GM18870 (cell line): ENCODE data around the gene LSM14B.

Experiments used
- ATAC-seq: cut with Tn5 transposase; IDR thresholded peaks from one replicate; pipeline ENCODE4 v1.9.1; 2021; ENCODE audit warnings: moderate library complexity; ENCODE audit not compliant: unreplicated experiment

LSM14B gene

DNA sequence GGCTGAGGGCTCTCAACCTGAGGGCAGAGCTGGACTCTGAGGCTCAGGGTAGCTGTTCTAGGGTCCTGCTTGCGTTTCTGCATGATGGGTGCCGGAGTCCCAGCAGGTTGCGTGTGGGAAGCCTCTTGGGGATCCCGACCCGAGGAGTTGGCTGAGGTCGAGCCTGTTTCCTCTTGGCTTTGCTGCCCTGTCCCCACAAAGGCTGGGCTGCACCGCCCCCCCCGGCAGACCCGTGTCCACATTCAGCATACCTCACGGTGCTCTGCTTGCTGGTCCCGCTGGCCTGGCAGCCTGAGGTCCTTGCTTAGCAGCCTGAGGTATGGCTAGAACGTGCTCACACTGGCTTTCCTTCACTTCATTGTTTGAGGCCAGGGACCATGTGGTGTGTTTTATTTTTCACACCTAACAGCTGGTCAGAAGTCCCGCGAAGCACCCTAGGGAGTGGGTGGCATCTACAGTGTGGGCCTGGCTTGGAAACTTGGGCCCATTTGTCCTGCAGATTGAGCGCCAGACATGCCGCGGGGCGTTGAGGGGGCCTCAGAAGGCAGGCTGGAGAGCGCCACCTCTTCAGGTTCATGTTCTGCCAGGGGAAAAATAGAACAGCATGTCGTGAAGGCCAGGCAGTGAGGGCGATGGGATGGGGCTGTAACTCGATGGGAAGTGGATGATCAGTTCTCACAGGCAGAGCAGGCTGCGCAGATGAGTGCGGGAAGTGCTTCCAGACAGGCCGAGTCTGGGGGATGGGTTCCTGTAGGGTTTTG lies 9.5 kb downstream of the LSM14B start:
- ATAC-seq = no peak

DNA sequence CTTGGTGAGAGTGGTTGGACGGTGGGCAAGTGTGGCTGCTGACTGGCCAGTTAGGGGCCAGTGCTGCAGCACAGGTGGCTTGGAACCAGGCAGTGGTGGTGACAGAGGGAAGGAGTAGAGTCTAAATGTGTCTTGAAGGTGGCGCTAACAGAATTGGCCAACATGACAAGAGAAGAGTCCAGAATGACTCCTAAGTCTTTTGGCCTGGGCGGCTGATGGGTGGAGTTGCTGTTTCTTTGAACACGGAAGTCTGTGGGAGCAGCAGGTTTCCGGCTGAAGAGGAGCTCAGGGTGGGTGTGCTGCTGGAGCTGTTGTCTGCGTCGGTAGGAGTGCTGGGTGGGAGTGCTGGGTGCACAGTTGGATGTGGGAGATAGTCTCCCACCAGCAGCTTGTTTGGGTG lies 10.1 kb downstream of the LSM14B start:
- ATAC-seq = no peak

DNA sequence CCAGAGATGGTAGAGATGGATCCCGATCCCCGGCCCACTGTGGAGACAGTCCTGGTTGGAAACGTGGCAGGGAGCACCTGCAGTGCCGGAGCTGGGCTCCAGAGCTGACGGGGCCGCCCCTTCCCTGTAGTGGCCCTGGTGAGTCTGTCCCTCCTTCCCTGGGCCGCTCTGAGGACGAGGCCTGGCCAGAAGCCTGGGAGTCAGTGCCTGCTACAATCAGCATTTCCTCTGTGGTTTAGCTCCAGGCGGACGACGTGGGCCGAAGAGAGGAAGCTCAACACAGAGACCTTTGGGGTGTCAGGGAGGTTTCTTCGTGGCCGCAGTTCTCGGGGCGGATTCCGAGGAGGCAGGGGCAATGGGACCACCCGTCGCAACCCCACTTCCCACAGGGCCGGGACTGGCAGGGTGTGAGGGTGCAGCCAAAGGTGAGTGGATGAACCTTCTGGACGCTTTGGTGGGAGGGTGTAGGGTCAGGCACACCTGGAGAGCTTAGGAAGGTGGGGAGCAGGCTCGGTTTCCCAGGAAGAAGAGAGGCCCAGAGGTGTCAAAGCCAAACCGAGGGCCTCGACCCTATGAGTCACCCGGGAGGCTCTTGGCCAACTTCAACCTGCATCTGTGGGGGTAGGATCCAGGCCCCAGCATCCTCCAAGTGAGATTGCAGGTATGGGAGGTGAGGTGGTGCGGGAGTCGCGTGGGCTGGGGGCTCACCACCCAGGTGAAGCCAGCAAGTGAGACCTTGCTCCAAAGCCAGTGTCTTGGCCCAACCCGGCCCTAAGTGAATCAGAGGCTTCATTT lies 11.0 kb downstream of the LSM14B start:
- no peak for ATAC-seq

DNA sequence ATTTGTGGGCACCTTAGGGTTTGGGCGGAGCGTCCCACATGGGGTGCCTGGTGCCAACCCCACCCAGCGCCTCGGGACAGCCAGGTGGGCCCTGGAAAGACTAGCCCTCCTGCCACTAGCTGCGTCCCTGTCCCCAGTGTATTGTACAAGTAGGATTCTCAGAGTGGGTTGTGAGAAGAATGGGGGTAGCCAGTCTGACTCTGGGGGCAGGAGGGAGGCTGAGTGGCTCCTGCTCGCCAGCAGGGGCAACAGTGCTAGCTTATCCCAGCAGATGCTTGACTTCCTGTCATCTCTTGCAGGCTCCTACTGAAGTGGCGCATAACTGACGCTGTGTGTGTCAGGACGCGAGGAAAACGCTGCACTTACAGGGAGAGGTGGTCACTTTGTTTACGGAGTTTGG lies 11.6 kb downstream of the LSM14B start:
- ATAC-seq = no peak

DNA sequence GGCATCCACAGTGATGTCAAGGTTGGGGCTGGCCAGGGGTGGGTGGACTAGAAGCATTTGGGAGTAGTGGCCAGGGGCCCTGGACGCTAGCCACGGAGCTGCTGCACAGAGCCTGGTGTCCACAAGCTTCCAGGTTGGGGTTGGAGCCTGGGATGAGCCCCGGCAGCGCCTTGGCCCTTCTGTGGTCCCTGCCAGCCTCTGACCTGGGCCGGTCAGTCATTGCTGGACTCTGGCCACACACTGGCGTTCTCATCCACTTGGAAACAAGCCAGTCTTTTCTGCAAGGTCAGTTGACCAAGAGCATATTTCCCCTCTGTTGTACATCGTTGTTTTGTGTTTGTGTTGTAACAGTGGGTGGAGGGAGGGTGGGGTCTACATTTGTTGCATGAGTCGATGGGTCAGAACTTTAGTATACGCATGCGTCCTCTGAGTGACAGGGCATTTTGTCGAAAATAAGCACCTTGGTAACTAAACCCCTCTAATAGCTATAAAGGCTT lies 12.5 kb downstream of the LSM14B start:
- ATAC-seq = no peak

DNA sequence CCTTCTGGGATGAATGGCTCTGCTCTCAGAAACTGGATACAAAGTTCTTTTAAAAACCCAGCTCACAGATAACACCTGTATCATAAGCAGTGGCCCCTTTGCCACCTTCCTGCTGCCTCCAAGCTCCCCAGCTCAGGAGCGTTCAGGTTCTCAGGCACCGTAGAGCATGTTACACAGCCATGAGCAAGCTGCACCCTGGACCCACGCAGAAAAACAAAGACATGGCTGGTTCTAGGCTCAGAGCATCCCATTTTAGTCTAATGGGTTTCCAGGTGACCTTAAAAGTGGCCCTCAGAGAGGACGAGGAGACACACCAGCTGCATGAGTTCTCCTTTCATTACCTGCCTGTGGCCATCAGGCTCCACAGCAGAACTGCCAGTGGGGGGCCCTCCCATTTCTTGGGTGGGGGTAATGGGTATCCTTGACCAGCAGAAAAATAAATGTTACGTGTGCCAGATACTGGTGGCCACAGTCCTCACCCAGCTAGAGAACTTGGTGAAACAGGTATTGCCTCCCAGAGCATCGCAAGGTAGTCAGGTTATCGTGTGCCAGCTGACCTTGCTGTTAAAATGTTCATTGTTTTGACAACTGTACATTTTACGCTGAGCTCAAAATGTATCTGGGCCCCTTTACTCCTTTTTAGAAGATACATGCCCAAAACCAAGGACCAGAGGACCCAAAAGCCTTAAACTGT lies 13.4 kb downstream of the LSM14B start:
- no peak for ATAC-seq

DNA sequence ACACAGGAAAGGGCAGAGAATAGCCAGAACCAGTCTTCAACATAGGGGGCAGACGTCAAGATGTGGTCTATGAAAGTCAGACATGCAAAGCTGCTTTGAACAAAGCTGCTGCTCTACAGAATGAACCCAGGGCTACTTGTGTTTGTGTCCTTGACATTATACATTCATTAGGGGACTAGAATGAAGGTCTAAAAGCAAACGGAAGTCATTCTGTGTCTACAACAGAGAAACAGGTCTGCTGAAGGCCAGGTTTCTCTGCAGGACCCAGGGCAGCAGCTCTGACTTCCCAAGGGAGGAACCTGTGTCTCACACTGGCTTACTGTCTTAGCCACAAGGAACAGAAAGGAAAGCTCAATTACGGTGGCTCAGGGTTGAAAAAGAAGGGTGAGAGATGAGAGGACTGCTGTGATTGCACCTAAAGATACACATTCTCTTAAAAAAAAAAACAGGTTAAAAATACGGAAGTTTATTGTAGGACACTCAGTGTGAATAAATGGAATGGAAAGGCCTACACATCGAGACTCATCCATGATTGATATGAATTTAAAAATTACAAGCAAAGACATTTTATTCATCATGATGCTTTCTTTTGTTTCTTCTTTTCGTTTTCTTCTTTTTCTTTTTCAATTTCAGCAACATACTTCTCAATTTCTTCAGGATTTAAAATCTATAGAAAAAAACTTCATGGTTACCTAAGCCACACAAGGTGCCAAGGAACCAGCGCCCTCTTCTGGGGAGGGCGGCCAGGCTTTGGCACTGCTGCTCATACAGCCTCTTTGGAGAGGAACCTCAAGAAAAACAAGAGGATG lies 14.2 kb downstream of the LSM14B start:
- no peak for ATAC-seq

DNA sequence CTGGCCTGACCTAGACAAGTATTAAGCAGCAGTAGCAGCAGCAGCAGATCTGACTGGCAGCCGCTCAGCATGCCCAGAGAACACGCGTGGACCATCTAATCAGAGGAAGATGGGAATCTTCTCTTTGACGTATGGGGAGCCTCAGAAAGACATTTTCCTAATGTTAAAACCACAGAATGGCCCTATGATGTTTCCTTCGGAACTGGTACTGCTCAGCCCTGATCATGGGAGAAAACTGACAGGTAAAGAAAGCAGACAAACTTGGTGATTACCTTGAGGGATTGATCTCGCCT lies 14.8 kb downstream of the LSM14B start:
- ATAC-seq = no peak

DNA sequence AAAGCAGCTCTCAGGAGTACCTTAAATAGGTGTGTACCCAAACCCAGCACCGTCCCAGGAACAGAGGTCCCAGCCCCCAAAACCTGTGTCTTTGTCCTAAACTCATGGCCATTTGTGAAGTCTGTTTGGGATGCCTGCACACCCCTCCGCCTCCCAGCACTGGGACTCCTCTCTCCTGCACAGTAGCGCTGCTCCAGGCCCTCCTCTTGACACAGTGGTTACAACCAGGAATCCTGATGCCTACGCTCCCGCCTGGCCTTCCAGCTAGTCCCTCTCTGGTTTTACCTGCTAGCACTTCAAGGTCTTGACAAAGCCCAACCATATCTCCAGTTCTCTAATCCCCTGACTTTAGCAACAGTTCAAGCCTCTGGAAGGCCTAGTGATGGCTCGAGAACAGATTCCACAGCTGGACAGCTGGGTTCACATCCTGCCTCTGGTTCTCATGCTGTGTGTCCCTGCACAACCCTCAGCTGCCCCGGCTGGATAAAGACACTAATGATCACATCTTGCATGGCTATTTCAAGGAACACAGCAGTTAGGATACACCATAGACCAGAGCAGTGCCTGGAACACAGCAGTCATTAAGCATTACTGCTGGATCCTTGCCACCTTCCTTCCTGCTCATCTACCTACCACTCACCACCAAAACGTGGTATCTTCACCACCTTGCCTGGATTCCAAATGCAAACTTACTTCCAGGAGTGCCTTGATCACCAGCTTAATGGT lies 15.4 kb downstream of the LSM14B start:
- ATAC-seq = no peak

DNA sequence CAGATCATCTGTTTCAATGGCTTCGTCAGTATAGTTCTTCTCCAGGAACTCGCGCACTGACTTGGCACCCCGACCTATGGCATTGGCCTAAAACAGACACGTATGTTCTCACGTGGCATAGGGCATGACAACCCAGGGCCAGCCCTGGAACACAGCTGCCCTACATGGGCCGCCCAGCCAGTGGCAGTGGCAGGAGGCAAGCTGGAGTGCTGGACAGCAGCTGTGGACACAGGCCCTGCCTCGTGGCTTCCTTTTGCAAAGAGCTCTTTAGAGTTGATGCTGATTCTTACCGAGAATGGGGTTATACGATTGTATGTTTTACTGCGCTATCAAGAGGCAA lies 15.9 kb downstream of the LSM14B start:
- no peak for ATAC-seq

DNA sequence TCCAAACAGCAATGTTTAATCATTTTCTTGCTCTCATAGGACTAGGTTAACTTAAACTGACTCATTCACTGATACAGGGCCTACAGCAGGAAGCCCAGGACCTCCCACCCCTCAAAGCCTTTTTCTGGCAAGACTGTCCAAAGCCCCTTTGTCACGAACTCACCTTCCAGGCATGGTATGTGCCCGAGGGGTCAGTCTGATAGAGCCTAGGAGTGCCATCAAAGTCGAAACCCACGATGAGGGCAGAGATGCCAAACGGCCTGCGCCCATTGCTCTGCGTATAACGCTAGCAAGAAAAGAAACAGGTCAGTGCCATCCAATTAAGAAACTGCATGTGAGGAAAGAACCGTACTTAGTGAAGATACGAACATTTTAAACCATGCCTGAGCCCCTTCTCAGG lies 16.6 kb downstream of the LSM14B start:
- no peak for ATAC-seq

DNA sequence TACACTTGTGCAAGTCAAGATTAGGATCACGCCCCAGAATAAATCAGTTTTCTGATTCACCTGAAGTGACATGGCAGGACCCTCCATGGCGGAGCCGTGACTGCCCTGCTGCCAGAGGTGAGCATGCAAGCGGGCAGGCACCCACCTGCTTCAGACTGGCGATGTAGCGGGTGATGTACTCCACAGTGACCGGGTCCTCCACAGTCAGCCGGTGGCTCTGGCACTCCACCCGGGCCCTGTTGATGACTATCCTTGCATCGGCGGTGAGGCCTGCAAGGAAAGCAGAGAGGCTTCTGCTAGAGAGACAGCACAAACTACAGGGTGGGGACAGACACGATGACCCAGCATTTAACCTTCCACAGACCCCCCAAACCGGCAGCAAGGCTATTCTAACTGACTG lies 17.4 kb downstream of the LSM14B start:
- ATAC-seq = no peak

DNA sequence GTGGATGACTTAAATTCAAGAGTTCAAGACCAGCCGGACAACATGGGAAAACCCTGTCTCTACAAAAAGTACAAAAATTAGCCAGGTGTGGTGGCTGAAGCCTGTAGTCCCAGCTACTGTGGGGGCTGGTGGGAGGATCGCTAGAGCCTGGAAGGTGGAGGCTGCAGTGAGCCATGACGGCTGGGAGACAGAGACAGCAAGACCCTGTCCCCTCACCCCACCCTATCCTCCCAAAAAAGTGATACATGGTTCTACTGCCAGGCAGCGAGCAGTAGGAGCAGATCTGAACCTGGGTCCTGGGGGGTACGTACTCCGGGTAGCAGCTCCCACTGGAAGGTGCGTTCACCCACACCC lies 18.7 kb downstream of the LSM14B start:
- no peak for ATAC-seq

DNA sequence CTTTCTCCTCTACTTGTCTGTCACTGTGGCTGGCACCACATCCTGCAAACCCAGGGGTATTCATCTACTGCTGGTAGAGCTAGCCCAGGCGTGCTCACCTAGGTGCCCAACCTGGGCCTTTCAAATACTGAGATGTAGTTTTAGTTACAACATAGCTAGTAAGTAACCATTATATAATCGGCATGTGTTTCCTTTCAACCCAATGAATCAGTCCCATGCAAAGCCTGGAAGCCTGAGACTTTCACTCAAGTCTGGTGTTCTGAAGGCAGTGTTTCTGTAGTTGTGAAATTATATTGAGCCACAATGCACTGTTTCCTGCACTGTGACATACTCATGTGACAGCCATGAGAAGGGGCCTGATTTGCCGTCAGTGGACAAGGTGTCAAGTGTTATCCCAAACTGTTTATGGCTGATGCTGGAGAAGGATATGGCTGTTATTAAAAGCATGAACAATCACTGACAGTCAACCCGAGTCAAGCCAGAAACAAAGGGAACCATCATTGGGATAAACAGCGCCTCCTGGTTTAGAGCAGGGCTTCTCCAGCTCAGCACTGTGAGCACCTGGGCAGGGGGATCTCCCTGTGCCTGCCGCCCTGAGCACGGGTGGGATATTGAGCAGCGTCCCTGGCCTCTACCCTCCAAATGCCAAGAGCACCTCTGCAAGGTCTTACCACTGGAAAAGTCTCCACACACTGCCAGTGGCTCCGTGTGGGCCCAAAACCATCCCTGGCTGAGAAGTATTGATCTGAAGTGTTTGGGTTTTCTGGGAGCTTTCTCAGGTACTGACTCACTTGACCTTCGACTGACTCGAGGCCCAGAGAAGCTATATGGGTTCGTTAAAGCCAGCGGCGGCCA lies 19.3 kb downstream of the LSM14B start:
- no peak for ATAC-seq

DNA sequence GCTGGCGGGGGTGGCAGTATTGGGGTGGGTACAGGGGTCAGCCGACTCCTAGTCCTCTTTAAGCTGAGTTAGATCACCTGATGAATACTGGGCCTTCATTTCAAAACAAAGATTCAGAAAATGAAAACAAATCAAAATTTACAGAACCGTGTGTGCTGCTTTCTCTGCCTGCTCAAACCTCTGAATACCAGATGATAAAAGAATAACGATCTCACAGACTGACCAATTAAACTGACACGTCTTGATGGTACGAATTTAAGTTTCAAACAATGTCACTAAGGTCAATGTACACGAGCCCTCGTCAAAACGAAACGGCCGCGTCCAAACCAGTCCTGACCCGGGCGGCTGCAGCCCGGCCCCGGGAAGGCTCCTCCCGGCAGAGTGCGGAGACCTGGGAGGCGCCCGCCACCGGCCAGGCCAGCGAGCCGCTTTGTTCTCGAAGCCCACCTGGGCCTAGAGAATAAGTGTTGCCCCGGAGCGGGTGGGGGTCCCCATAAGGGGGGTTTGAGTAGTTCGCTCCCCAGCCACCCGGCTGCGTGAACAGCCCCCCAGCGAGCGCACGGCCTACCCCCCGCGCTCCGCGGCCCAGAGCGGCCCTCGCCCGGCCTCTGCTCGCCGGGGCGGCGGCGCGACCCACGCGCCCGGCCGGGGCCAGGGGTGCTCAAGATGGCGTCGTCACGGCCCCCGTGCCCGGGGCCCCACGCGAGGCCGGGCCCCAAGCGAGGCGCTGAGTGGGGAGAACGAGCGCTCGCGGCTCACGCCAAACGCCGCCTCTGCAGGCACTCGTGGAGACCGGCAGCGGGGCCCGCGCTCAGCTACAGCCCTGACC lies 20.2 kb downstream of the LSM14B start:
- no peak for ATAC-seq

DNA sequence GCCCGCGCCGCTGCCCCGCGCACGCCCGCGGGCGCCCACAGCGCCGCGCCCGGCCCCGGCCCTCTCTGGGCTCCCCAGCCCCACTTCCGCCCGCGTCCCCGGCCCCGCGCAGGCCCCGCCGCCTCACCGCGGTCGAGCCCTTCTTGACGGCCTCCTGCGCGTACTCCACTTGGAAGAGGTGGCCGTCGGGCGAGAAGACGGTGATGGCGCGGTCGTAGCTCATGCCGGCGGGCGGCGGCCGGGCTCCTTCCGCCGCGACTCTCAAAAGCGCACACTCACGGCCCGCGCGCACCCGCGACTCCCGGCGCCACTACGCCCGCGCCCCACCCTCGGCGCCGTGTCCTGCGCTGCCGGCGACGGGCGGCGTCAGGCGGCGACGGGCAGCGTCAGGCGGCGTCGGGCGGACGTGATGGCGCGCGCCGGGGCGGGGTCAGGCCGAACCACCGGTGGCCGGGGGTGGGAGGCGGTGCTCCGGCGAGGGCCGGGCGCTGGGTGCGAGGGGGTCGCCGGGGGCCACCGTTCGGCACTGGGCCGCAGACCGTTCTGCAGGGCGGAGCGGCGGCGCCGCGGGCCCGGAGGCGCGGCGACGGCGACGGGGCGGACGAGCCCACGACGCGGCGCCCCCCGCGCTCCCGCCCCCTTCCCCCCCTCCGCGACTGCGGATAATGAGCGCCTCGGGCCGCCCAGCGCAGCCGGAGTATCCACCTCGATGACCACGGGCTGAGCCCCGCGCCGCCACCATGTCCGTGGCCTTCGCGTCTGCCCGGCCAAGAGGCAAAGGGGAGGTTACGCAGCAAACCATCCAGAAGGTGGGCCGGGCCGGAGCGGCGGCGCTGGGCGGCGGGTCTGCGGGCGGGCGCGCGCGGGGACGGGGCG lies 21.0 kb downstream of the LSM14B start, which contains the start of the genes PSMA7 and SS18L1:
Gene PSMA7, minus strand, starts transcription at position 314 of the 876 bp plus-strand sequence. Its CDS starts 91 bp downstream, at position 223.
Gene SS18L1, plus strand, starts transcription at position 689 of the 876 bp plus-strand sequence. Its CDS starts 52 bp downstream, at position 741.
- peak; percentile 42 for ATAC-seq

DNA sequence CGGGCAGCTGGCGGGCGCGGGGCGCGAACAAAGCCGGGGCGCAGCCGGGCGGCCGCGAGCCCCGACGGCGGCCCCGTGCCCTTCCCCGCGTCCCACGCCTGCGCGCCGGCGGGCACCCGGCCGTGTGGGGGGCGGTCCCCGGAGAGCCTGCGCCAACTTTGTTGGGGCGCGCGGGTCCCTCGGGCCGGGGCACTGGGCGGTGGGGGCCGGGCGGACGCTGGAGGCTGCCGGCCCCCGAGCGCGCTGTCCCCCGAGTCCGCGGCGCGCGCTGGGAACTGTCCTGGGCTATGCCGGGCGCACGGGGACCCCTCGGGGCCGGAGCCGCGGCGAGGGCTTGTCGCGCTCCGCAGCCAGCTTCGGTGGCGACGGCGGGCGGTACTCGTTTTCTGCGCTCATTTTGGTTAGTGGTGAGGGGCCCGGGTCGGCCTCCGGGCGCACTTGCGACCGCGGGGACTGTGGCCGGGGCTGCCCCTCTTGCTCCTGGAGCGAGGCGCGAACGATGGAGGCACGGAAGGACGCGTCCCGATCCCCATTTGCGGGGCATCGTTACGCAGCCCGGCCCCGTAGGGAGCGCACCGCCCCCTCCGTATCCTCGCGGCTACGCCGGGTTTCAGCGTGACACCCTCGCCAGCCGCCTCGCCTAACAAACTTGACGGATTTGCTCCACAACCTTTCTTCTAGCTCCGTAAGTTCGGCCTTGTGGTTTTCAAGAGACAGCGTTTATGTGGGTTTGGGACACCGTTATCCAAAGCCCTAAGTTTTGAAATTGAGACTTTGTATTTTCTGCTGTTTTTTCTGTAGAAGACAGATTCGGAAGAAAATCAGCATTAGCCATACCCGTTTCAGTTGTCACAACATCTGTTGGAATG lies 21.9 kb downstream of the LSM14B start:
- ATAC-seq = no peak
